Measurements from ENCODE around the gene RLBP1.

GRCh38 chr15:89177633-89178306, 43.6 kb downstream of the RLBP1 start:
- TF ChIP-seq ZNF224 (CRISPR knock-in tag; IDR thresholded peaks at IDR 0.05) (no peak), ZNF639 (CRISPR knock-in tag; conservative IDR thresholded peaks at IDR 0.05) (no peak), CTCF (CRISPR knock-in tag; IDR thresholded peaks at IDR 0.05) (peak; percentile 87), MLLT10 (CRISPR knock-in tag; IDR thresholded peaks at IDR 0.05) (no peak), REXO4 (CRISPR knock-in tag; IDR thresholded peaks at IDR 0.05; ENCODE audit: borderline replicate concordance) (no peak), ZSCAN30 (CRISPR knock-in tag; IDR thresholded peaks at IDR 0.05) (no peak), CREM (IDR thresholded peaks at IDR 0.05) (no peak), CREM (CRISPR knock-in tag; IDR thresholded peaks at IDR 0.05) (no peak), NAIF1 (CRISPR knock-in tag; IDR thresholded peaks at IDR 0.05; ENCODE audit: borderline replicate concordance) (no peak), POLR2A (IDR thresholded peaks at IDR 0.05; ENCODE audit: insufficient read depth in 1 of 2, low read depth in 2 of 2, low read length in 2 of 2) (no peak), HCFC1 (IDR thresholded peaks at IDR 0.05; ENCODE audit: low read depth, low read length) (no peak)

Measured in HepG2 (cell line).